Spleen (tissue), 7 donors: ENCODE measurements around the gene TBC1D8.

Source experiments
- POLR2A ChIP-seq, 3 donors: fragments of 450-650 bp; IDR thresholded peaks; one replicate each; pipeline ENCODE4 v1.5.1; 2017; ENCODE audit warnings: antibody characterized with exemption in 3 of 3, mild to moderate bottlenecking in 1 of 3
- POLR2AphosphoS5 ChIP-seq, 3 donors: sonication (generic); formaldehyde crosslinking; IDR thresholded peaks; one replicate each; pipeline ENCODE4 v1.5.1; 2017; ENCODE audit warnings: antibody characterized with exemption in 3 of 3
- TF ChIP-seq, protein P1 (sequence below), 11 experiments: fragments of 200-600 bp in 7 of 11; fragments of 450-650 bp in 4 of 11; sonication (generic) in 4 of 11; IDR thresholded peaks in 8 of 11; conservative IDR thresholded peaks in 3 of 11; 1 replicate in 7 of 11; 2 replicates in 4 of 11; pipeline versions ENCODE4 v1.4.0 to v1.8.0; 2016 to 2021; ENCODE audit warnings: antibody characterized with exemption in 11 of 11, inconsistent platforms in 4 of 11, mild to moderate bottlenecking in 1 of 11
- donor health status: DM: no; HTN: no; CAD: no; lungs with moderate emphysema.
- donor health status: DM: no; HTN: no; CAD: no.
- donor health status: DM: no; HTN: no; CAD: no.

DNA sequence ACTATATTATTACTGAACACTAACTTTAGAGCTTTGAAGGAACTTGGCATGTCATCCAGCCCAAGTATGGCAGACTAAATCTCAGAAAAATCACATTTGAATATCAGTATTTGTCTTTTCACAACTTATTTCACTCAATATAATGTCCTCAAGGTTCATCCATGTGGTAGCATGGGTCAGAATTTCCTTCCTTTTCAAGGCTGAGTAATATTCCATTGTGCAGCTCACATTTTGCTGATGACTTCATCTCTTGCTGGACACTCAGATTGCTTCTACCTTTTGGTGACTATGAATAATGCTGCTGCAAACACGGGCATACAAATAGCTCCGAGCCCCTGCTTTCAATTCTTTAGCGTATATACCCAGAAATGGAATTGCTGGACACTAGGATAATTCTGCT is 102.4 kb downstream of the TBC1D8 start:
- TF ChIP-seq, protein P1, sequence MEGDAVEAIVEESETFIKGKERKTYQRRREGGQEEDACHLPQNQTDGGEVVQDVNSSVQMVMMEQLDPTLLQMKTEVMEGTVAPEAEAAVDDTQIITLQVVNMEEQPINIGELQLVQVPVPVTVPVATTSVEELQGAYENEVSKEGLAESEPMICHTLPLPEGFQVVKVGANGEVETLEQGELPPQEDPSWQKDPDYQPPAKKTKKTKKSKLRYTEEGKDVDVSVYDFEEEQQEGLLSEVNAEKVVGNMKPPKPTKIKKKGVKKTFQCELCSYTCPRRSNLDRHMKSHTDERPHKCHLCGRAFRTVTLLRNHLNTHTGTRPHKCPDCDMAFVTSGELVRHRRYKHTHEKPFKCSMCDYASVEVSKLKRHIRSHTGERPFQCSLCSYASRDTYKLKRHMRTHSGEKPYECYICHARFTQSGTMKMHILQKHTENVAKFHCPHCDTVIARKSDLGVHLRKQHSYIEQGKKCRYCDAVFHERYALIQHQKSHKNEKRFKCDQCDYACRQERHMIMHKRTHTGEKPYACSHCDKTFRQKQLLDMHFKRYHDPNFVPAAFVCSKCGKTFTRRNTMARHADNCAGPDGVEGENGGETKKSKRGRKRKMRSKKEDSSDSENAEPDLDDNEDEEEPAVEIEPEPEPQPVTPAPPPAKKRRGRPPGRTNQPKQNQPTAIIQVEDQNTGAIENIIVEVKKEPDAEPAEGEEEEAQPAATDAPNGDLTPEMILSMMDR (IDR thresholded peaks at IDR 0.05 in 8 of 11, conservative IDR thresholded peaks at IDR 0.05 in 3 of 11), result no peak
- TF ChIP-seq POLR2A (IDR thresholded peaks at IDR 0.05), result no peak
- TF ChIP-seq POLR2AphosphoS5 (IDR thresholded peaks at IDR 0.05), result no peak
